Left hindlimb (tissue), 1 donor: Measurements from ENCODE around the gene RETSAT.
A peak's percentile ranks its signal among the peaks of the same experiment; 100 is the strongest.
"Not testable (repeated sequence)": the region's sequence is repeated elsewhere in the genome, so short reads cannot be mapped to it uniquely, and the experiment has no call there.

ENCODE experiments used
- DNase-seq: peaks from one replicate; pipeline ENCODE4 v3.0.0-alpha.2; 2018

The RETSAT gene

DNA sequence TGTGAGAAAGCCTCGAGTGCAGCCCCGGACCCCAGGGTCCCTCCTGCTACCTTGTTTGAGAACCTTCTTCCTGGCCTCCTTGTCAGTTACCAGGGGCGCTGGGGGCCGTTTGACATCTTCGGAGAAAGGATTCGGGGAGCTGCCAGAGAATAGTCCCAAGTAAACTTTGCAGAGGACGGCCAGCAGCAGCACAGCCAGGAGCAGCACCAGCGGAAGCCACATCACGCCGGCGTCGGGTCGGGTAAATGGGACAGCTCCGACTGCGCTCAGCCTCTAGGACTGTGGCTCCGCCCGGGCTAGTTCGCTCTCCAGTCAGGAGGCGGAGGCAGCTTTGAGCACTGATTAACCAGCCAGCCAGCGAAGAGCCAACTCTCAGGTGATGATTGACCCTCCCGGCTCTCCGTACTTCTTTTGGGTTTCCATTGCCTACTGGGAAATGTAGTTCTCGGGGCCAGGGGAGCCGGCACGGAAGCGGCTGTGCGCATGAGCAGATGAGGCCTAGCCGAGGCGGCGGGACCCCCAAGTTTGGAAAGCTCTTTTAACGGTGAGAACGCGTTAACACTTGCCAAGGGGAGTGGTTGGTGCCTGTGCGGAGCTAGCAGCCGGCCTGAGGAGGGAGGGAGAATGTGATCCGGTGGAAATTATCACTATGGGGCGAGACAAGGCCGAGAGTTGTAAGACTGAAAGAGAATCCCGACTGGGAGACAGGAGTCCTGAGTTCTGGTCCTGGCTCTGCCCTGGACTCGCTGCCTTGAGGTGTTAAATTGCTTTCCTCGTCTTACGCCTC lies at the start of gene RETSAT, which contains the start of gene ELMOD3:
TSS of gene RETSAT (minus strand) at position 243 of the 787 bp plus-strand sequence. CDS start at position 222, 21 bp downstream.
TSS of gene ELMOD3 (plus strand) at position 484 of the 787 bp plus-strand sequence. CDS start 2,430 bp downstream, outside the sequence.
- DNase-seq: peak; percentile 99

DNA sequence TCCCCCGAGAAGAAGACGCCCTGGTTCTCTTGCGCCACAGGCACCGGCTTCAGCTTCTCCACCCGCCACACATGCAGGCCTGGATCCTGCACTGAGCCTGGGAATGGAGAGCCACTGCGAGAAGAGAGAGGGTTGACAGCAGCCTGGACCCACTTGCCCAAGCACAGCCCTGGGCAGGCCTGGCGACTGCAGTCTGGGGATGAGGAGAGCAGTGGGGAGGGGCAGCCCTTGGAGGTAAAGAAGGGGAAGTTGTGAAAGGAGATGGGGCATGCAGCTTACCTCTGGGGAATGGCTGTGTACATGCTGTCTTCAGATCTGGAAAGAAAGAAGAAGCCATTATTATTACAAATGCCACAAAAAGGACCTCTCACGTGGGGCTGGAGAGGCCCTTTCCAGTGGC lies 47.5 kb upstream of the RETSAT start:
- DNase-seq: peak; percentile 10

DNA sequence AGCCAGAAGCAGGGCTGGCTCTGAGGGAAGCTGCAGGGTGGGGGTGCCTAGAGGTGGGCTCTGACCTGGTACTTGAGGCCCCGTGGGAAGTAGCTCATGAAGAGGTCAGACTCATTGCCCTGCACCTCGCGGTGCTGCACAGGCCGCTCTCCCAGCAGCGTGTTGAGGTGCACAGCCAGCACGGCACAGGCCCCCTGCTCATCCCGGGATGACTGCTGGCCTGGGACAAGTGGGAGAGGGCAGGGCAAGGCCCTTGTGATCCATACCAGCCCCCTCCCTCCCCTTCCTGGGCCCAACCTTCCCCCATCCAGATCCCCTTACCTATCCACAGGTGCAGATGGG lies 47.1 kb upstream of the RETSAT start:
- DNase-seq: no peak

DNA sequence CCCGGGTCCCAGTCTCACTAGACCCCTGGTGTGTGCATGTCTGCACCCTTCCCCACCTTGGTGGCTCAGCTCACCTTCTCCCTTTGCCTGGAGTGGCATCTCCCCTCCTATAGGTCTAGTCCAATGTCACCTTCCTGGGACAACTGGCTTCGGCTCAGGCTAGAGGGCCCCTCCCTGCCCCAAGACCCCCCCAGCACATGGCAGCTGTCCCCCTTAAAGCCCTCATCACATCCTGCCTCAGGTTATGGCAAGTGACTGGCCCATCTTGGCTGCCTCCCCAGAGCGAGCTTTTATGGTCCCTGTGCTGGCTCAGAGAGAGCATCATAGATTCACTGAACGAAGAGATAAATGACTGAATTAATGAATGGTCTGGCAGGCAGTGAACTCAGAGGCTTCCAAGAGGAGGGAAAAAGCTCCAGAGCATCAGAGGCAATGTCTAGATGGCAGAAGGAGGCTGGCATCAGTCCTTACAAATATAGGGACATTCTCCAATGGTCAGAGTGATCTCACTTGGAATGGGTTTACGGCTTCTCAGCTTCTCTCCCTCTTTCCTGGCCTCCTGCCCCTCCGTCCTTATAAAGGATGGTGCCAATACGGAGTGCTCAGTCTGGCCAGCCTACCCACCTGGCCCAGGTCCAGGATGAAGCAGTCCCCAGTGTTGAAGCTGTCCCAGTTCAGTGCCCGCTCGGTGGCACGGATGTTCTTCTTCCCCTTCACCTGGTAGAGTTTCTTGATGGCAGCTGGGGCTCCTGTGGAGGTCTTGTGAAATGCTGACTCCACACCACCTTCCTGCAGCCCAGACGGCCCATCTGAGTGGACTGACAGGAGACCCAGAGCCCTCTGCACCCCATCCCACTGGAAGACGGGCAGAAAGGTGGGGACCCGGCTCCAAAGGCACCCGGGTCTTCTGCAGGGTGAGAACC lies 46.5 kb upstream of the RETSAT start:
- DNase-seq: peak; percentile 27

DNA sequence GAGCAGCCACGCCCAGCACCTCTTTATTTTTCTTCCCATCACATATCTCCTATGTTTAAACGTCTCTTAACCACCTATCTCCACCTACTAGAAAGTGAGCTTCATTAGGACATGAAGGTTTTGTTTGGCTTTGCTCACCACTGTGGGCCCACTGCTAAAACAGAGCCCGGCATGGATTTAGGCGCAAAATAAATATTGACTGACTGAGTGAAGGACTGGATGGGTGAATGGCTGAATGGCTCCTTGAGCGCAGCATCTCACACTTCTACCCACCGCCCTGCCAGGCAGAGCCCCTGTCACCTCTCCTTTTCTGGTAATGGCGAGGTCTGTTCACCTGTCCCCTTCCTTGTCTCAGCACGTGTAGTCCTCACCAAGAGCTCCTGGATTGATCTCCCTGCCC lies 45.7 kb upstream of the RETSAT start:
- no peak for DNase-seq

DNA sequence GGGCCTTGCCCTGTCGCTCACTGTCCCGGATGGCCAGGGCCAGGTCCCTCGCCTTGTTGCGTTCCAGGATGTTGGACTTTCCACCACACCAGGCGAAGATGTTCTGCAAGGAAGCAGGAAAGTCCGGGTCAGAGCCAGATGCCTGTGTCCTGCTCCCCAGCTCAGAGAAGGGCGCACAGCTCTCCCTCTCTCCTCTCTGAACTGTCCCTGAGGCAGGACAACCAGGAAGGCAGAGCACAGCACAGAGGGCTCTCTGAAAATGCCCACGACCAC lies 44.8 kb upstream of the RETSAT start:
- no peak for DNase-seq

DNA sequence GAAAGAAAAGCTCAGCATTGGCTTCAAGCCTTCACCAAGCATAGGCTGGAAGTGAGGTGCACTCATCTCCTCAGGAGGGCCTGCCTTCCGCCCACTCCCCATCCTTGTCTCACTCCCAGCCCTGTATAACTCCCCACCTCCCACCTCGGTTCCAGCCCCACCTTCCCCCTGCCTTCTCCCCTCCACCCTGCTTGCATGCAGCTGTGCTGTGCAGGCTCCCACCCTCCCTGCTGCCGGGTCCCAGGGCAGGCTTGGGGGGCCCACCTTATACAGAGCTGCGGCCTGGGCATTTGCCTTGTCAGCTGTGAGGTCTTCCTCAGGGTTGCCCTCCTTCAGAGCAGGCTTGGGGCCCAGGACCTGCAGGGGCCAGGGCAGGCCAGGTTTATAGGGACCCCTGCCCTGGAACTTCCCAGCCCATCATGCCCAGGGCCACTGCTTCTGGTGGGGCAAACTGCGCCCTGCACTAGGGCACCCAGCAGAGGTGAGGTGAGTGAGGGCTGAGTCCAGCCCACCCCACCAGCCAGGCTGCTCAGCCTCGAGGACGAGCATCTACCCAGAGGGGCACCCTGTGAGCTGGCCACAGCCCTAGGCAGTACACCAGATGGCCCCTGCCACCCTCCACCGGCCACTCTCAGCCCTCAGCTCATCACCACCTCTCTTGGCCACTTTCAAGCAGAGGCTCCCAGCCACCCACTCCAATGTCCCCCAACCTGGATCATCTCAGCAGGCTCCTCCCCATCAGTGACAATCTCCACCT lies 44.3 kb upstream of the RETSAT start:
- peak; percentile 13 for DNase-seq

DNA sequence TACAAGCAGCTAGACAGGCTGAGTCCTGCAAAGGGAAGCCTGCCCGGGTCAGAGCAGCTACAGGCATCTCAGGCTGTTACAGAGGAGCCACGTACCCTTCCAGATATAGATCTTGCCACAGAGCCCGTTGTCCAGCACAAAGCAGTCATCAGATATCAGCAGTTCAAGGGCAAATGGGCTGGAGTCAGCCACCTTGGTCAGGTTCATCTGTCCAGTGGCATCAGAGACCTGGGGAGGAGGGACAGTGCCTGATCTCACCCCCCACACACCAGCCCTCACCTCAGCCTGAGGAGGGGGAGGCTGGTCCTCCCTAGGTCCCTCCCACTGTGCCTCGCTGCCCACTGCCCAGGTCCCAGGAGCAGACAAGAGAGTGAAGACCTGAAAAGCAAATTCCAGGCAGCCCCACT lies 43.6 kb upstream of the RETSAT start:
- DNase-seq: peak; percentile 16

DNA sequence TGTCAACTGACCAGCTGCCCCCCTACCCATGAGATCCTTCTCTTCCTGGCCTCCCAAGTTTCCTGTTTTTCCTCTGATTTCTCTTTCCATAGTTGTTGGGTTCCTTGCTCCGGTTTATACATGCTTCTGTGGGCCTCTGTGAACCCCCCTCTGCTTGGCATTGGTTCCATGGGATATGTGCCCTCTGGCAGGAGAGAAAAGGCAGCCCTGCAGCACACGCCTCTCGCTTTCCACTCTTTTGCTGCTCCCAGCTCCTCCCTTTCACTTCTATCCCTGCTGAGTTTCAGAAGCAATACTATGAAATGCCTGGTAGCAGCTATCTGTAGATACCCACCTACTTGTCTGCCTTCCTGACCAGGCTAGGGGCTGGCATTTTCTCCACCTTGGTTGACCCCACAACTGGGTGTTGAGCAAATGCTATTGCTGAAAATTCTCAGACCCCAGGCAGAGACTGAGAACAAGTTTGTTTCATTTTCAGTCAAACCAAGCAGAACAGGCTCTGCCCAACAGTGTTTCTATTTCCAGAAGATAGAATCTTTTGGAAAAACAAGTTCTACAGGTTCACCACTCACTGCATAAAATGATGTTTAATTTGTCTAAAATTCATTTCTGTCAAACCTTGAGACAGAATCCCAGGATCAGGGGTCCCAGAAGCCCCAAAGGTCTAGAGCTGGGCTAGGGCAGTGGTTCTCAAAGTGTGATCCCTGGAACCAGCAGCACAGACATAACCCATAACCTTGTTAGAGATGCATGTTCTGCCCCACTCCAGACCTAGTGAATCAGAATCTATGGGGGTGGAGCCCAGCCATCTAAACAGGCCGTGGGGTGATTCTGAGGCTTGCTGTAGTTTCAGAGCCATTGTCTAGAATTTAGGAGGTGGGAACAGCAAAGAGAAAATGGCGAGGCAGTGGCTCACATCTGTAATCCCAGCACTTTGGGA lies 42.5 kb upstream of the RETSAT start:
- DNase-seq: no peak

DNA sequence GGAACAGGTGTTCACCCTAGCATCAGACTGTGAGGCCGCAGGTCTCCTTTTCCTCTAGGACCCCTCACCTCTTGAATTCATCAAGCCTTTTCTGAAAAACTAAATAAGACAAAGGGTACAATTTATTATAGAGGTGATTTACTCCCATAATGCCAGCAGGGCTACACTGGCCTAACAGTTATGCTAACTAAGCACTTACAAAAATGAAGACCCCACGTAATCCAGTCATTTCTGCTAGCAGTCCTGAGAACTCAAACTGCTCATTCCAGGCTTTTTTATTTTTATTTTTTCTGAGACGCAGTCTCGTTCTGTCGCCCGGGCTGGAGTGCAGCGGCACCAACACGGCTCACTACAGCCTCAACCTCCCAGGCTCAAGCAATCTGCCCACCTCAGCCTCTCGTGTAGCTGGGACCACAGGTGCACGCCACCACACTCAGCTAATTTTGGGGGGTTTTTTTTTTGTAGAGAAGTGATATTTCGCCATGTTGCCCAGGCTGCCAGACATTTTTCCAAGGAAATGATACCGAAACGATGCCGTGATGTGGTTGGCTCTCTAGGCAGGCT lies 41.7 kb upstream of the RETSAT start:
- DNase-seq: no peak

DNA sequence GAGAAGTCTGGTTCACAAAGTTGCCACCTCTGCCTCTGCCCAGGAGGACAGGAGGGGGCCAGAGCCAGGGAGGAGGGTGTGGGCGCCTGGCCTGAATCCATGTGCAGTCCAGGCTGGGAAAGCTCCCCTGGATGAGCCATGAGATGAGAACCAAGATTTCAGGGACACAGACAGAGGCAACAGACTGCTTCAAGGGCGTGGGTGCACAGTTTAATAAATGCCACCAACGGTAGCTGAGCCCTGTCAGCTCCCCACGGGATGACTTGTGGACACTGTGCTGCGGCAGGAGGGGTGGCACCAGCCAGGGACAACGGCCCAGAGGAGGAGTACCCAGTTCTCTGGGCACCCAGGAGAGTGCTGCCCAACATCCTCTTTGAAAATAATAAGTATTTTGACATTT lies 40.6 kb upstream of the RETSAT start:
- no peak for DNase-seq

DNA sequence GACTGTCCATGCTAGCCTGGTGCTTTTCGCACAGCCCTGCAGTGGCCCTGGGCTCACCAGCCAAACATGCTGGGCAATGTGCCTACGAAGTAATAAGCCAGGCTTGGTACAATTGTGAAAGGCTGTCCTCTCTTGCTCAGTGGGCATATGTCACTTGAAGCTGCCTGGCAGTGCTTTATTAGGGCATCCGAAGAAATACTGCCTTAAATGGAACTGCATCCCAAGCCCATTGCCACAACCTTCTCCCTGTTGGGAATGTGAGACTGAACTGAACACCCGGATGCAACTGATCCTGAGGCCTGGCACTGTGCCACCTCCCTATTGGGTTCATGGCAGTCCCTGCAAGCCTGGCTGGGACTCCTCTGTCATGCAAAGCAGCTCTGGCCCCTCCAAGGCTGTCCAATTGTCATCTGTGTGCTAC lies 39.9 kb upstream of the RETSAT start:
- no peak for DNase-seq

DNA sequence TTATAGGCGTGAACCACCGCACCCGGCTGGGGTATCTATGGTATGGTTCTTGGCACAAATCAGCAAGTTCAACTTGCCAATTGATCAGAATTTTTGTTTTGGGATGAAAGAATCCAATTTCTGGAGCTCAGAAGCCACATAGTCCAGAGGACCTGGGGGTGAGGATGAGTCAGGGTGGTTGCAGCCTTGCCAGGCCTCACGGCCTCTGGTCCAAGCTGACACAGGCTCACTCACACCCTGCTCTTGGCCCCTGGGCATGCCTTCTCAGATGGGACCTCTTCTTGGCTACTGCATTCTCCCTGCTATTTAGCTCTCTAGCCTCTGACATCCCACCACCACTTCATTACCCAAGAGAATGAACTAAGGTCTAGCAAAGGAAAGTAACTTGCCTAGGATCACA lies 39.5 kb upstream of the RETSAT start:
- no peak for DNase-seq

DNA sequence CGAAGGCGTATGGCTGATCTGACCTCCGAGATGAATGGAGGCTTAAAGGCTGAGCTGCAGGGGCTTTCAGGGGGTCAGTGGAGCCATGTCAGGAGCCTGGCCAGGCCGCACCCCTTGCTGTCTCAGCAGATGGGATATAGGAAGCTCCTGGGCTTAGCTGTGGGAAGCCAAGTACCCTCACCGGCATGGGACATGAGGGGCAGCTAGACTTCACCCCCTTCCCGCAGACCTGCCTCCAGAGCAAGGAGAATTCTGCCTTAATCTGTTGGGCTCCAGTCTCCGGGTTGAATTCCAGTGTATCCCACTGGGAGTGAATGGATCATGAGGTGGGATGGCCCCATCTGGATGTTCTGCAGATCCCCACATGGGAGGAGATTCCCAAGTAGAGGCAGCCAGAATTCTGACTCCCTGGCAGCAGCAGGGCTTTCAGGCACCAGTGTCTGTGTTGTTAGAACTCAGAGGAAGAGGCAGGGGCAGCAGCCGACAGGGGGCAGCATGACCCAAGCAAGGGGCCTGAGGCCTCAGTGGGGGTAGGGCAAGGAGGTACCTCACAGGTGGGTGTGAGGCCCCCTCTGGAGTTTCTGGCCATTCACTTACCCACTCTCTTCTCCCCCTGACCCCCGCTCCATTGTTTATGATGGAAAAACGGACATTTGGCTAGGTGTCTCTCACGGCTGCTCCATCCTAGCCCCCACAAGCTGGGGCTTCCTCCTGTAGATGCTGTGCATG lies 36.8 kb upstream of the RETSAT start:
- DNase-seq: no peak

DNA sequence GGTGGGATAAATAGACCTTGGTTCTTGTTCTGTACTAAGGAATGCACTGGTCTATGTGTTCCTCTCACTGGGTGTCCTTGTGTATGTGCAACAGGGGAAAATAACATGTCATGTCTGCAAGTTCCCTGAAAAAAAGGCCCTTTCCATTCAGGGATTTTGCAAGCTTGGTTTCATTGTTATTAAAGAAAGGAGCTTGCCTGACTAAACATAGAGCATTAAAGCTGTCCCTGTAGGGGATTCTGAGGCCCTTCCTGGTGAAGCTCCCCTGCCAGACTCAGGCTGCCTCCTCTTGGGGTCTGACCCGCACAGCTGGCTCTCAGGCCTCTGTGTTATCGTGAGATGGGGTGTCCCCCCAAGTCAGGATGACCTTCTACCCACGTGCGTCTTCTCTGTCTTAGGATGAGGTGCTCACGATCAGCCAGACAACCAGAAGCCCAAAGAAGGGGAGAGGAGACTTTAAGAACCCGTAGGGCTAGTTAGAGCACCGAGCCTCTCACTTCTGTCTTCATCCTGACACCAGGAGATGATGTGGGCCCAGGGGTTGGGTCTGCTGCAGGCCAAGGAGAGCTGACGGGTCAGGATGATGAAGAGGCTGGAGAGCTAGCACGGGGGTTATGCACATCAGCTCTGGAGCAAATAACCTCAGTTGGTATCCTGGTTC lies 34.7 kb upstream of the RETSAT start:
- no peak for DNase-seq

DNA sequence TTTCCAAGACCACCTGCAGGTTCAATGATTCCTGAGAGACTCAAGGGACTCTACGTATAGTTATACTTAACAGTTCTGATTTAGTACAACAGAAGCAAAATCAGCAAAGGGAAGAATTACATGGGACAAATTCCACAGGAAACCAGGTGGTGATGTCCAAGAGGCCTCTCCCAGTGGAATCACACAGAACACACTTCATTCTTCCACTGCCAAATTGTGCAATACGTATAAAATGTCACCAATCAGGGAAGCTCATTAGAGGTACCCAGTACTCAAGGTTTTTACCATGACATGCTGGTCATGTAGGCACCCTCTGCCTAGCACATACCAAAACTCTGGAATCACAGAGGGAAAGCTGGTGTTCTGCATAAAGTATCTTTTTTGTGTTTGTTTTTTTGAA lies 33.4 kb upstream of the RETSAT start:
- DNase-seq: no peak

DNA sequence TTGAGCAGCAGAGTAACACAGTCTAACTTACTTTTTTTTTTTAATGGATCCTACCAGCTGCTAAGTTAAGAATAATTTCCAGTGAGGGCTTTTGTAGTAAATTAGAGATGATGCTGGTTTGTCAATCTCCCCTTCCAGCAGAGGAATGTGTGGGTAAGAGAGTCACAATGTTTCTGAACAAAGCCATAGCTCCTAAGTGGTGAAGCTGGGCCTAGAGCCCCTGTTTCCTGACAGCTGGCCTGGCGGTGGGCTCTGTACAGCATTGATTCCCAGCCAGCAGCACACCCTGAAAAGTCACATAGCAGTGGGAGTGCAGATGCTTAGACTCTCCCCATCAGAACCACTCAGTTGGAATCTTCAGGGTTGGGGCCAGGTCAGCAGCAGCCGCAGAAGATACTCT lies 31.4 kb upstream of the RETSAT start:
- DNase-seq: no peak

DNA sequence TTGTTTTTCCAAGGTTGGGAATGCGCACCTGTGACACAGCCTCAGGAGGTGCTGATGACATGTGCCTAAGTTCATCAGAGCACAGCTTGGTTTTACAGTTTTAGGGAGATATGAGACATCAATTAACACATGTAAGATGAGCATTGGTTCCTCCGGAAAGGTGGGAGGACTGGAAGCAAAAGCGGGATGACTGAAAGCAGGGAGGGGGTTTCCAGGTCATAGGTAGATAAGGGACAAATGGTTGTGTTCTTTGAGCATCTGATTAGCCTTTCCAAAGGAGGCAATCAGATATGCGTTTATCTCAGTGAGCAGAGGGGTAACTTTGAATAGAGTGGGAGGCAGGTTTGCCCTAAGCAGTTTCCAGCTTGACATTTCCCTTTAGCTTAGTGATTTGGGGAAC lies 29.5 kb upstream of the RETSAT start:
- DNase-seq: no peak

DNA sequence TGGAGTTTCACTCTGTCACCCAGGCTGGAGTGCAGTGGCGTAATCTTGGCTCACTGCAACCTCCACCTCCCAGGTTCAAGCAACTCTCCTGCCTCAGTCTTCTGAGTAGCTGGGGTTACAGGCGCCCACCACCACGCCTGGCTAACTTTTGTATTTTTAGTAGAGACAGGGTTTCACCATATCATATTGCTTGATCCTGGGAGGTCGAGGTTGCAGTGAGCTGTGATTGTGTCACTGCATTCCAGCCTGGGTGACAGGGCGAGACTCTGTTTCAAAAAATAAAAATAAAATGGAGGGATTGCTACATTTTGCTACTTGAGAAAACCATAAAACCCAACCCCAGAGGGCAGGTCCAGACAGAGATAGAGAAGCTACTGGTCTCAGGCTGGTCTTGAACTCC lies 28.8 kb upstream of the RETSAT start:
- not testable (repeated sequence) for DNase-seq

DNA sequence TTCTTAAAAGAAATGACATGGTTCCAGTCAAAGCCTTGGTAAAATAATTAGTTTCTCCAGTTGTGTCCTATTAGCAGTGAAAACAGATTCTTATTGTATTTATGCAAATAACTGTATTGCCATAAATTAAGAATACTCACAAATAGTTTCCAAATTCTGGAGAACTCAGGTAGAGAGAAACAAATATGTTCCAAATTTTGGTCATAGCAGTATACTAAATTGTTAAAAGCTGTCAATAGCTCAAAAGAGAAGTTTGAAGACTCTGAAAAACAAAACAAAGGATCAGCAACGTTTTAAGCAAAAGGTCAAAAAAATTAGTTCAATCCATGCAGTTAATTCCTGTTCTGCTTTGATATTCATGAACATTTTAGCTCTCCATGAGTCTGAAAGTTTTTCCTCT lies 25.7 kb upstream of the RETSAT start:
- DNase-seq: no peak

DNA sequence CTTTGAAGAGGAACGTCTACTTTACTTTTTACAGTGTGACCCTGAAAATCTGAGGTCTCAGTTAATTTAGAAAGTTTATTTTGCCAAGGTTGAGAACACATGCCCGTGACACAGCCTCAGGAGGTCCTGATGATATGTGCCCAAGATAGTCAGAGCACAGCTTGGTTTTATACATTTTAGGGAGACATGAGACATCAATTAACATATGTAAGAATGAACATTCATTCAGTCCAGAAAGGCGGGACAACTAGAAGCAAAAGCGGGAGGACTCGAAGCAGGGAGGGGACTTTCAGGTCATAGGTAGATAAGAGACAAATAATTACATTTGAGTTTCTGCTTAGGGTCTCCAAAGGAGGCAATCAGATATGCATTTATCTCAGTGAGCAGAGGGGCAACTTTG lies 23.9 kb upstream of the RETSAT start:
- no peak for DNase-seq
